GOT3 (cell line): ENCODE results near the gene RASA3.

Experiments used
- DNase-seq: peaks from one replicate; lab custom pipeline; 2025; ENCODE audit warnings: mixed read lengths; lab: John Stamatoyannopoulos, UW

The RASA3 gene

GRCh38 chr13:114019367-114019766, 113.1 kb downstream of the RASA3 start:
- no peak for DNase-seq

- DNase-seq = no peak
Observed at GRCh38 chr13:114018461-114019055, 113.9 kb downstream of the RASA3 start.

DNA sequence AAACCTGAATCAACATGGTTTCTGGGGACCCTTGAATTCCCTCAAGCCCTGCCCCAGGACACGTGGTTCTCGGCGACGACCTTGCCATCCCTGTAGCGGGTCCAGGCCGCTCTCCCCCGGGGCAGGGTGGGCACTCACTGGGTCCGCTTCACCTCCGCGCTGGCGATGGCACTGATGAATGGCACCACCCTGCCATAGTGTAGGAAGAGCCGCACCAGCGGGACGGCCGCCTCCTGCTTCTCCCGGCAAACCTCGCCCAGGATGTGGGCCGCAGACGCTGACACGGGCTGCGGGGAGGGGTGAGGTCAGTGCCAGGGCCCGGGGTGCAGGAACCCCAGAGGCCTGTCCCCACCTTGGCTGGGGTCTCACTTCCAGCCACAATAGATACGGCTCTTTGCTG, 114.5 kb downstream of the RASA3 start:
- no peak for DNase-seq

DNA sequence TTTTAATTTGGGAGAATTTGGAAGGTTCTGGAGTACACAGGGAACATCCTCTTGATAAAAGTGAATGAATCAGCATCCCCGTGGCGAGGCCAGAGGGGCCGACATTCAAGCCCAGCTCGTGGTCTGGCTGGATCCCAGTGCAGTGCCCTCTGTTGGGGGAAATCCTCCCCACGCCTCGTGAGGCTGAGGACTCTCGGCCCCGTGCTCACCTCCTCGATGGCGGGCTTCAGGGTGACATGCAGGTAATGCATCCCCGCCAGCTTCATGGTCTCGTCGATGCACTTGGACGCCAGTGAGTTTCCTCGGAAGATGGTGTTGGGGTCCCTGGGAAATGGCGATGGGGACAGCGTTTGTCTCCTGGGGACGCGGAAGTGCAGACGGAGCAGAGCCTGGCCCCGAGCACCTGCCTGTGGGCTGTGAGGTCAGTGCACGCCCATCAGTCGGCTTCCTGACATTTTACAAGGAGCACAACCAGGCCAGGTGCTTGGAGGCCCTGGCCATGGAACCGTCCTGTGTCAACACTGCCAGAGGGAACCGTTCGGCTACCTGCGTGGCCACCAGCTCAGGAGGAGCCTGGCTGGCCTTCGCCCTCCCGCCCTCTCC, 115.3 kb downstream of the RASA3 start:
- DNase-seq = no peak

- no peak for DNase-seq
Observed at GRCh38 chr13:114016321-114017027, 115.9 kb downstream of the RASA3 start.

DNA sequence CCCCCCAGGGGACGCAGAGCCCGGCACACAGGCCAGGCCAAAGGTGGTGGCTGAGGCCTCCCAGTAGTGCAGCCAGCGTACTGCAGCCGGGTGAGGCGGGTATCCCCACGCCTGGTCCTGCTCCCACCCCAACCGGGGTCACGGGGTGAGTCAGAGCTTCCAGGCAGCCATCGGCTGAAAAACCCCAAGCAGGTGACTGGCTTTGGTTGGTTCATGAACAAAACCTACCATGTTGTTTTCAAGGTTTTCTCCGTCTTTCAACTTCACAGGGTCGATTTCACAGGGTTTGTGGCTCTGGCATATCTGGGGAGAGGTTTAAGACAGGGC, 116.5 kb downstream of the RASA3 start:
- DNase-seq = no peak

DNA sequence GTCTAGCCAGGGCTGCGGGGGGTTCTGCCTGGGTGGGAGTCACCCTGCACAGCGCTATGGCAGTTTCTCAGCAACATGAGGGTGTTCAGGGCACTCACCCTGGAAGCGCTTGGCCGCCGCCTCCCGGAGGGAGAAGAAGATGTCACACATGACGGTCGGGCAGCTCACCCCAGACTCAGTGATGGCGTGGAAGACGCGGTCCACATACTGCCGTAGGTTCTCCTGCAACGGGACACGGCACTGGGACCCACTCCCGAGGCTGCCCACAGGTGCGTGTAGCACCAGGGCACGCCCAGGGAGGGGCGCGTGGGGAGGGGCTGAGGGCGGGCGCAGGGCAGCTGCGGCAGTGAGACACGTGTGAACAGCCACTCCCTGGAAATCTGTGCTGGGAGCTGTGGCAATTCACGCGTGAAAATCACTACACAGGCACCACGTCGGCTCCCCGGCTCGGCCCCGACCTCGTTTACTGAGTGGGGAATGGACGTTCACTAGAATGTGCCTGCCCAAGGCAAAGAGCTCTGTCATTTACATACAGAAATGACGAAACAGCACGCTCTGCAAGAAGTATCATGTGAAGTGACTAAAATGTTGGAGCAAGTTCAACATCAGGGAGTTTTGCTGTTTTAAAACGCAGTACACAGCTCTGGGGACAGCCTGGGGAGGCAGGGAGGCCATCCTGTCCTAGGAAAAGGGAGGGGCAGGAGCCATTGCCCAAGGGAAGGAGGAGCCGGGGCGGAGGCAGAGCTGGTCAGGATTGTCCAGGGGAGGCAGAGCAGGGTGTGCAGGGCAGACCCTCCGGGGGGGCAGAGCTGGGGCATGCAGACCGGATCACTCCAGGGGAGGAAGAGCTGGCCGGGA, 117.1 kb downstream of the RASA3 start:
- DNase-seq = no peak

- DNase-seq = no peak
Observed at GRCh38 chr13:114013952-114014629, 118.3 kb downstream of the RASA3 start.

DNA sequence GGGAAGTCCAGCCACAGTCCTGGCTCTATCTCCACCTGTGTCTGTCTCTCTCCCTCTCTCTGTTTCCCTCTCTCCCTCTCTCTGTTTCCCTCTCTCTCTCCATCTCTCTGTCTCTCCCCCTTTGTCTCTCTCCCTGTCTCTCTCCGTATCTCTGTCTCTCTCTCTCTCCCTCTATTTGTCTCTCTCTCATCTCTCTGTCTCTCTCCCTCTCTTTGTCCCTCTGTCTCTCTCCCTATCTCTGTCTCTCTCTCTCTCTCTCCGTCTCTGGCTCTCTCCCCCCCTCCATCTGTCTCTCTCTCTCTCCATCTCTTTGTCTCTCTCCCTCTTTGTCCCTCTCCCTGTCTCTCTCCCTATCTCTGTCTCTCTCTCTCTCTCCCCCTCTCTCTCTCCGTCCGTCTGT, 119.1 kb downstream of the RASA3 start:
- no peak for DNase-seq

DNA sequence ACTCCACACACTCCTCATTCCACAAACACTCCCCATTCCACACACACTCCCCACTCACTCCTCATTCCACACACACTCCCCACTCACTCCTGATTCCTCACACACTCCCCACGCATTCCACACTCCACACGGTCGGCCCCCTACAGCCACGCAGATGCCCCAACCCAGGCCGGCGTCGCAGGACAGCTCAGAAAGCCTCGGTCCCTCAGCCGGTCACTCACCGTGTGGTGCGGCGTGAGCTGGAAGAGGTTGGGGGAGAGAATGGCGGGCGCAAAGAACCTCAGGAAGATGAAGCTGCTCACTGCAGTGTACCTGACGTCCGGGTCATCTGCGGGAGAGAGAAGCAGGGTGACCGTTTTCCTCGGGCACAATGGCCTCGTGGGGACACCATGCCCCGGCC, 119.5 kb downstream of the RASA3 start:
- DNase-seq = no peak

DNA sequence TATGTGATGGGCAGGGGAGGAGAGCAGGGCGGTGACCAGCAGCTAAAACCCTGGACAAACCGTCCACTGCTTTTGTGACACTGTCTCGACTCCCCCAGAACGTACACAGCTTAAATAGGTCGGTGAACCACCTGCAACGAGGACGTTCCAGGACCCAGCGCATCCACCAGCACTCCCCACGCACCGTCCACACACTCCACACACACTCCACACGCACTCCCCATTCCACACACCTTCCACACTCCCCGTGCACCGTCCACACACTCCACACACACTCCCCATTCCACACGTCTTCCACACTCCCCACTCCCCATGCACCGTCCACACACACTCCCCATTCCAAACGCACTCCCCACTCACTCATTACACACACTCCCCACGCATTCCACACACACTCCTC, 120.3 kb downstream of the RASA3 start:
- DNase-seq = no peak

- no peak for DNase-seq
Observed at GRCh38 chr13:114011226-114011625, 121.2 kb downstream of the RASA3 start.

GRCh38 chr13:114010401-114011101, 121.9 kb downstream of the RASA3 start:
- no peak for DNase-seq

GRCh38 chr13:114009590-114010400, 122.6 kb downstream of the RASA3 start:
- DNase-seq = no peak

GRCh38 chr13:114008964-114009589, 123.3 kb downstream of the RASA3 start:
- DNase-seq = no peak

GRCh38 chr13:114007566-114007965, 124.9 kb downstream of the RASA3 start:
- no peak for DNase-seq

- DNase-seq = no peak
Observed at GRCh38 chr13:114005206-114005724, 127.2 kb downstream of the RASA3 start.

DNA sequence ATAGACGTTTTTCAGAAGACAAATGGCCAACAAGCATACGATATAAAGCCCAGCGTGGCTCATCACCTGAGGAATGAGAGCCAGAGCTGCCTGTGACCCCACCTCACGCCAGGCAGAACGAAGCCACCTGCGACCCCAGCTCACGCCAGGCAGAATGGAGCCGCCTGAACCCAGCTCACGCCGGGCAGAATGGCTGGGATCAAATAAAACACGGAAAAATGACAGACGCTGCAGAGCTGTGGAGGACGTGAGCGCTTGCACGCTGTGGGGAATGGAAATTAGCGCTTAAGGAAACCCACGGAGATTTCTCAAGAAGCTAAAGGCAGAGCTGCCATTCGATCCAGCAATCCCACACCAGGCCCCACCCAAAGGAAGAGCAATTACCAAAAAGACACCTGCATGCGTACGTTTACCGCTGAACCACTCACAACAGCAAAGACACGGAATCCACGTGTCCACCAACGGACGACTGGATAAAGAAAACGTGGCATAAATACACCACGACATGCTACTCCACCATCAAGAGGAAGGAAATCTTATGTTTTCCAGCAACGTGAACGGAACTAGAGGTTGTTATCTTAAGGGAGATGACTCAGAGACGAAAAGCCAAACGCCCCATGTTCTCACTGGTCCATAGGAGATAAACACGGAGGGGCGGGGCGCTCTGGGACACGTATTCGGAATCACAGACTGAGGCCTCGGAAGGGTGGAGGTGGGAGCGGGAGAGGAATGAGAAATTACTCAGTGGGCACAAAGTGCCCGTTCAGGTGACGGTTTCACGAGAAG, 127.8 kb downstream of the RASA3 start:
- no peak for DNase-seq

DNA sequence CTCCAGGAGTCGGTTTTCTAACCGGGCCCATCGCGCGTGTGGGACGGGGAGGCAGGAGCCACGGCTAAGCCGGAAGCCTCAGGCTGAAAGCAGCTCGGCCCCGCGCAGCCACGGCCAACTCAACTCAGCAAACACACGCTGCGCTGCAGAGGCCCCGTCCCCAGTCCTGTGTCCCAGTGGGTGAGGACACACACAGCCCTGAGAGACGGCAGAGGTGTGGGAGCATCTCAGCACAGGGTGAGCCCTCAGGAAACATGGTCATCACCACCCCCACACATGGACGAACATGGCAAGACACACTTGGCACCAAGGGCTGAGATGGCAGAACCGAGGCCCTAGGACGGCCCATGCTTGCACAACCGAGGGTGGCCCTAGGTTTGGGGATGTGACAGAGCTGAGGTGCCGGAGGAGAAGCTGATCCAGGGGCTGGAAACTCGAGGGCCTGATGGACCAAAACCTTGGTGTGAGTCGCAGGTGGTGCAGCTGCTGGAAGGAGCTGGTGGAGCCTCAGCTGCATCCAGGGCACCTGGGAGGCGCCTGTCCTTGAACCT, 129.6 kb downstream of the RASA3 start:
- no peak for DNase-seq
